Stimulated activated CD8-positive, alpha-beta memory T cell treated with anti-CD3 and anti-CD28 coated beads, Interleukin-2, amount 100 ng/mL, for 48 hours (primary cell): ENCODE data around the gene OXER1.

Source experiments
- DNase-seq, 2 donors: peaks; one replicate each; pipeline ENCODE4 v3.0.0-alpha.2; 2020; ENCODE audit warnings: low read depth in 2 of 2

Gene OXER1, protein sequence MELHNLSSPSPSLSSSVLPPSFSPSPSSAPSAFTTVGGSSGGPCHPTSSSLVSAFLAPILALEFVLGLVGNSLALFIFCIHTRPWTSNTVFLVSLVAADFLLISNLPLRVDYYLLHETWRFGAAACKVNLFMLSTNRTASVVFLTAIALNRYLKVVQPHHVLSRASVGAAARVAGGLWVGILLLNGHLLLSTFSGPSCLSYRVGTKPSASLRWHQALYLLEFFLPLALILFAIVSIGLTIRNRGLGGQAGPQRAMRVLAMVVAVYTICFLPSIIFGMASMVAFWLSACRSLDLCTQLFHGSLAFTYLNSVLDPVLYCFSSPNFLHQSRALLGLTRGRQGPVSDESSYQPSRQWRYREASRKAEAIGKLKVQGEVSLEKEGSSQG

DNA sequence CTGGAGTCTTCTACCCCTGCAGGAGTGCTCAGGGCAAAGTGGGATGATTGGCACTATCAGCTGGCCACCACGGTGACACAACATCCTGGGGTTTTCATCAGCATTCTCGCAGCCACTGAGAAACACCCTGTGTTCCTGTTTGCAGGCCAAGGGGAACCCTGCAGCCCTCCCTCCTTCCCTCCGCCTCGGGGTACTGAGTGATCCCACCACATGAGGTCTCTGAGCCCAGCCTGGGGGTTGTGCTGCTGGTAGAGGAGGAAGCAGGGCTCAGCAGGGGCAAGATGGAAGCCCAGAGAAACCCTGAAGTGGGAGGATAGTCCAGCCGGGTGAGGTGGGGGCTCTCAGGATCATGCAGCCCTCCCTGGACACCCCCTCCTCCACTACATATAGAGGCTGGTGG is at the start of gene OXER1:
Gene OXER1, minus strand, starts transcription at position 40 of the 400 bp plus-strand sequence. CDS start 73 bp downstream, outside the sequence.
- DNase-seq, result no peak

DNA sequence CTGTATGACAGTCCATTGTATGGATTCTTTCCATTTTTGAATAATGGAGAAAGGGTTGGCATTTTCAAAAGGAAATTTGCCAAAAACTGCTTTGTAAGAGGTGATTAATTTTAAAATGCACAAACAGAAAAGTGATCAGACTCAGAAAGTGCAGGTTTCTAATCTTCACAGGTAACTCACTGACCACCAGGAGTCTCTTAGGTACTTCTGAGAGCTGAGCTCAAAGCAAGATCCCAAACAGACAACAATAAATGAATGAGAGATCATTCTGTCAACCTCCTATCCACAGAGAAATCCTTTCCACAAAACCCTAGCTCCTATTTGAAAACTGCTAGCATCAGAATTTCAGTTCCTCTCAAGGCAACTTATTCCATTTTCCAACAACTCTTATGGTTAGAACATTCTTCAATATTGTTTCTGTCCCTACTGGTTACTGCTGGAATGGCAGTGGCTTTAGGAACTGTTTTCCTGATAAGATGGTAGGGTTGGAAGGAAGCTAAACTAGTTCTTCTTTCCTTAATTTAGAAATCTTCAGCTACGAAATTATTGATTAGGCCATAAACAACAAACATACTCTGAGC is 49.1 kb upstream of the OXER1 start:
- no peak for DNase-seq

DNA sequence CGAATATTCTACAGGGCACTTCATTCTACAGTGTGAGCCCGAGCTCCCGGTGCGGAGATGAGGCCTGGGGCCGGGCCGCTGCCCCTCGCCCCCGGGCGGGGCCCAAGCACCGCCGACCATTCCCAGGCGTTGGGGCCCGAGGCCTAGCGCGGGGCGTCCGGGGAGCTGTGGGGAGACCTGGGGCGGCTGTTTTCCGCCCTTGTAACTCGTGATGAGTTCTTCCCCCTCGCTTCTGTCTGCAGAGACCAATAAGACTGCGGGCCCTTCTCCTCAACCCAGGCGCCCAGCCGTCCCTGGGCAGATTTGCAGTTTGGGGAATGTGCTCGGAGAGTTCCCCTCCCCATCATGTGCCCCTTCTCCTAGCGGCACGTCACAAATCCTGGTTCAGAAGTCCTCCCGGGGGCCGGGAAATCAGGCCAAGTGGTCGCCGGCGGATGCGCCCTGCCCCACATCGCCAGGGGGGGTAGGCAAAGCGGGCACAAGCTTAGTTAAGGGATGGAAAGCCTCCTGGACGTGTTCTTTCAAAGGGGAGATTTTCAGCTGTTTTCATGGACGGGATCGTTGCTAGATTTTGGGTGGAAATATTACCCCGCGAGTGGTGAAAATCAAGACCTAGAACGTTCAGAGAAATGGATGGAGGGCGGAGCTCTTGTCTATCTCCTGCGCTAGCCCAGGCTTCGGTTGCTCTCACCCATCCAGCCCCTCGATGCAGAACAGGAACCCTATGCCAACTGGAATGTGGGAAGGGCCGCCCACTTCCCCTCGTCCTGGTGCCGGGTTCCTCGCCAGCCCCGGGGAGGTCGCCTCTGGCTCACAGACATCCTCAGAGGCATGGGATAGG is 47.3 kb upstream of the OXER1 start:
- peak in 1 of 2 donors; percentile 28 for DNase-seq

DNA sequence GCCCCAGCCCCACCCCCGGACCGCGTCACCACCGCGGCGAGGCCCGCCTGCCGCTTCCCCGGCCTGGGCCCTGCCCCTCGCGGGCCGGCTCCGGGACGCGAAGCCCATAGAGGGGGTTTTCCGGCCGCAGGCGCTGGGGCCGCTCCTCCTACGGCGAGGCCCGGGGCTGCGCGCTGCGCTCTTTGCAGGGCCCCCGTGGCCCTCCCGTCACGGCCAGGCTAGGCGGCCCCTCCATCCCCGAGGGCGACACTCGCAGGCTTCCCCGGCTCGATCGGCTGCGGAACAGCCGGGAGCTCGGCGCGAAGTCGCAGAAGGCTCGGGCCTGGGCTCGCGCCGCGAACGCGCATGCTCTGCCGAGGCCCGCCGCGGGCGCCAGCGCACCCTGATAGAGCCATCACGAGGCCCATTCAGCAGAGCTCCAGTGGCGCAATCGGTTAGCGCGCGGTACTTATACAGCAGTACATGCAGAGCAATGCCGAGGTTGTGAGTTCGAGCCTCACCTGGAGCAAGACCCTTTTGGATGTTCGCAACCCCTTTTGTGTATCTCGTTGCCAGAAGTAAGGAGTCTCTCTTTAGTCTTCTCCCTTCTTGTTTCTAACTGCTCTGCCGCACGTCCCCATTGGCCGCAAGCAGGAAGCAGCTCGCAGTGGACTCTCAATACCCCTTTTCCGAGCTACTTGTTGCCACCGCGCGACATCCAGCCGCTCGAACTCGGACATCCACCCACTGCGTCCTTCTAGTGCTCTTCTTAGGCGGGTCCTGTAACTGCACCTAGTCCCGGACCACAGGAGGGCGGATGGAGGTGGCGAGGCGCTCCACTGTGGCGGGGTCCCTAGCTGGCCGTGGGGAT is 46.4 kb upstream of the OXER1 start:
- DNase-seq, result peak; percentile 85 to 93

DNA sequence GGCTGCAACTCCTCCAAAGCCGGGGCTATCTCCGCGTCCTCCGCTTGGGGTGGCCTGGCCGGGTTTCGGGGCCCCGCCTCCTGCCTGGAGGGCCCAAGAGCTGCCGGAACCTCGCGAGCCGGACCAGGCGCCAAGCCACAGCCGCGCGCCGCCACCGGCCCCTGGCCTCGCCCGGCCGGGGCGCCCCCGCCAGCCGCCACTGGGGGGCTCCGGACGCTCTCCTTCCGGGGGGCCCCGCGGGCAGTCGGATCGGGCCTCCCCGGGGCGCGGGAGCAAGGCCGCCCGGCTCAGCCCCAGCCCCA is 45.8 kb upstream of the OXER1 start:
- peak; percentile 53 to 78 for DNase-seq

DNA sequence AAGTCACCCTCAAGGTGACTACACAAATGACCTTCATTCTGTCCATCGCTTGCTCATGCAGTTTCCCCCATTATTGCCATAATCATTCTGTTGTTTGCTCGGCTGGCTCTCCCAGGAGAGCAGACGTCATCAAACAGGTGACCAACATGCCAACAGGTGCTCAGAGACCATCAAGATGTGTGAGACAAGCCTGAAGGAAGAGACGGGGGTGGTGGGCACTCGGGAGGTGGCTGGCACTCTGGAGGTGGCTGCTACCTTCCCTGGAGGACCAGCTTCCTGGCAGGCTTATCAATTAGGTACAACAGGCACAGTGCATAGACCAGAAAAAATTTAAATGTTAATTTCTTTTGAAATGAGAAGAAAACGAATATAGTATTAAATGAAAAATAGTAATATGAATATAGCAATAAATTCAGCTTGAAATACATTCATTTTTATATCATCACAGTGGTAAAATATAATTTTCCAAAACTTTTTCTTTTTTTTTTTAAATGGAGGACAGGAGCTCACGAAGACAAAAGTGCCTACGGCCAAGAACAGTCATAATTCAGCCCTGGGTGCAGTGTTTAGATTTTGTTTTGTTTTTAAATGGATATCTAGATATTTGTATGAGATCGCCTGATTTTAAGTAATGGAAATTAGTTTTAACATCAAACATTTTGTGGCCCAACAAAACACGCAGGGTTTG is 45.3 kb upstream of the OXER1 start:
- DNase-seq, result no peak

DNA sequence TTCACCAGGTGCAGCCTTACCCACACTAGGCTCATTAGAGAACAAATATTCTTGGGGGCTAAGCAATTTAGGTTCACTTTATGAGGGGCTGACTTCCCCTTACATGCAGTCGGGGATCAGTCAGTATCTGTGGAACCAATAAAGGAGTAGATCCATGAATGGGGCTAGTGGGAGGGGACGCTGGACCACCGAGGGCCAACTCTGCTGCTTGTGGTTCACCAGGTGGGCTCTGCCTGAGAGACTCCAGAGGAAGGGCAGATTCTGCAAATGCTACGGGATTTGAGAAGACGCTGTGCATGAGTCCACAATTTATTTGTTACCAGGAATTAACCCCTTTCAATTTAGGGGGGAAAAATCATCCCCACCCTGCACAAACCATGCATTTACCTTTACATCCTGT is 44.4 kb upstream of the OXER1 start:
- no peak for DNase-seq

DNA sequence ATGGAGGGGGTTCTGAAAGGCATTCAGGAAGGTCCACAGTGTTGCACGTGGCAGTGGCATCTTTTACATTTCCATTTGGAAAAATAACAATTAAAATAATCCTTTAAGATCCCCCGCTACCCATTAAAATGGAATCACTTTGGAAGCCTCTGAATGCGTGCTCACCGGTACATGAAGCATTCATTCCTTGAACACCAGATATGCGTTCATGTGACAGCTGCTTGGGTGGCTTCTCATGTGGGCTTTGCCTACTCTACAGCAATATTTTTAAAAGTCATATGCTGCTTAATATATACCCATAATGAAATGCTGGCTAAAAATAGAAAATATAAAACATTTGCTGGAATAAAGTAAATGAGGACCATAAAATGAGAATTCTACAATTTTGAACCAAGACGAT is 42.9 kb upstream of the OXER1 start:
- DNase-seq, result no peak

DNA sequence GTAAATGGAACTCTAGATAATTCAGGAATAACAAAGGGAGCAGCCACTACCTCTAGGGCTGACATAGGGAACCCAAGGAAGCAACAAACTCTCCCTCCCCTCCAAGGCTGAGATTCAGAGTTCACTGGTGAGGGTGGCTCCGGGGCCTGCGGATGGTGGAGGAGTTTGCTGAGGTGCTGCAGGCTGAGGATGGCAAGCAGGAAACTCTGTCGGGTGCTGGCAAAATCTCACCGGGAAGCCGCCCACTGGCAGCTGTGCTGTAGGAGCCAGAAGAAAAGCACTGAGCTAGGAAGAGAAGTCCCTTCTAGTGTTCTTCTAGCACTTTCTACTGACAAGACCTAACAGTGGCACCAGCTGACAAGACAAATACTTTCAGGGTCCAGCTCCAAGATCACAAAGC is 41.0 kb upstream of the OXER1 start:
- no peak for DNase-seq

DNA sequence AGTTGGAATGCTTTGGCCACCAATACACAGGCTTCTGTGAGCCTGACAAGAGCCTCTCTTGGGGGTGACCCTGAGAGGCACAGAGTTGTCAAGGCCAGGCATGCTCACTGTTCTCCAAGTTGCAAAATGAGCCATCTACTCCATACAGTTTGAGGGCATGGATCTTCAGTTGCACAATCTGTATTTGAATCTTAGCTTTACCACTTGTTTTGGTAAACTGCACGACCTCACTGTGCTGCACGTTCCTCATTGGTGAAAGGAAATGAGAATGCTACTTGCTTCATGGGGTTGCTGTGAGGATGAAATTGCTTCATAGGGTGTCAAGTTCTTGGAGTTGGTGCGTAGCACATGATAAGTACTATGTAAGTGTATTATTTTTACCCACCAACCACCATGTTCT is 40.4 kb upstream of the OXER1 start:
- DNase-seq, result no peak

DNA sequence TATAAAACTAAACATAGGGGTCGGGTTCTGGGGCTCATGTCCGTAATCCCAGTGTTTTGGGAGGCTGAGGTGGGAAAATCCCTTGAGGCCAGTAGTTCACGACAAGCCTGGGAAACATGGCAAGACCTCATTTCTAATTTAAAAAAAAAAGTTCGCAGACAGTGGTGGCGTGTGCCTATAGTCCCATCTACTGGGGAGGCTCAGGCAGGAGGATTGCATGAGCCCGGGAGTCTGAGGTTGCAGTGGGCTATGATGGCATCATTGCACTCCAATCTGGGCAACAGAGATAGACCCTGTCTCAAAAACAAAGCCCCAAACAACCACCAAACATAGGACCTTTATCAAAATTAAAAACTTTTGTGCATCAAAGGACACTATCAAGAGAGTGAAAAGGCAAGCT is 38.2 kb upstream of the OXER1 start:
- DNase-seq, result no peak

DNA sequence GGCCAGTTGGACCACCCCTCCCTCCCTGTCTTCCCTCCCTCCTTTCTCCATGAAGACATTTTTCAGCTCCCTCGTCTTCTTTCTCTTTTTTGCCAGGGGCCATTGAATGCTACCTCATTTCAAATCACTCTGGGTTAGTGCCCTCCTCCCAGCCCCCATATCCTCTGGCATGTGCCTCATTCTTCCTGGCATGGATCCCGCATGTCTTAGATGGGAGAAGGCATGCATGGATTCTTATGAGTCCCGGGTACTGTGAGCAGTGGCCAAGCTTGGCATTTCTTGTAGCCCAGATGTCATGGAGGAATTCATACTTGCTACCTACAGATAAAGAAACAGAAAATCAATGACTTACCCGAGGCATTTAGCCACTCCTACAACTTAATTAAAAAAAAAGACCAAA is 37.4 kb upstream of the OXER1 start:
- no peak for DNase-seq

DNA sequence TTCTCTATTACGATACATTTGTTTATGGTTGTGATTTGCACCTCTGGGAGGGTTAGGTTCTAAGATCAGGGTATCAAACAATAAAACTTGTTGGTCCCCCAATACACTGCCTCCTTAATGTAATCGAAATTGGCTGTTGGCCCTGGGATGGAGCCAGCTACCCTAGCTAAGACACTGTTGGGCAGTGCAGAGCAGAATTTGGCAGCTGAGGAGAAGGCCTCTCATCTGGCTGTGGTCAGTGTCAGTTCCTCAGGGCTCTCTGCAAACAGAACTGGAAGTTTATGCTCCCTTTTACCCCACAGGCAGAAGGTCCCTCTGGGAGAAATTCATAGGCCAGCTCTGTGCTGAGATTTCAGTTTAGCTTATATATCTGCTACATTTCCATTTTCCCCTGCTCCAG is 37.0 kb upstream of the OXER1 start:
- no peak for DNase-seq

DNA sequence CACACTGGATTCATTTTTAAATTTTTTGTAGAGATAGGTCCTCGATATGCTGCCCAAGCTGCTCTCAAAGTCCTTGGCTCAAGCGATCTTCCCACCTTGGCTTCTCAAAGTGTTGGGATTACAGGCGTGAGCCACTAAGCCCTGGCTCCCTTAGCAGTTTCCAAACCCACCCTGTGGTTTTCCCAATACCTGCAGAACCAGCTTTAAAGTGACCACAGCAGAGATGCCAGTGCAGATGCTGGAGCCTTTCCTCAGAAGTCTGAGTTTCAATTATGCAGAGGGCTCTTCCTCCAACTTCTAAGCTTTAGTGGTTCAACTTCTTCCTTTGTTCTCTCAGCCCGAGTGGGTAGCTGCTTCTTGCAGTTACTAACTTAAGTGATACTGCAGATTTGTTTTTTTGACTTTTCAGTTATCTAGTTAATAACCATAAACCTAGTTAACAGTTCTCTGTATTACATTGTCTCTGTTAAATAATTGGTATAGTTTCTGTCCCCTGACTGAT is 36.6 kb upstream of the OXER1 start:
- no peak for DNase-seq

DNA sequence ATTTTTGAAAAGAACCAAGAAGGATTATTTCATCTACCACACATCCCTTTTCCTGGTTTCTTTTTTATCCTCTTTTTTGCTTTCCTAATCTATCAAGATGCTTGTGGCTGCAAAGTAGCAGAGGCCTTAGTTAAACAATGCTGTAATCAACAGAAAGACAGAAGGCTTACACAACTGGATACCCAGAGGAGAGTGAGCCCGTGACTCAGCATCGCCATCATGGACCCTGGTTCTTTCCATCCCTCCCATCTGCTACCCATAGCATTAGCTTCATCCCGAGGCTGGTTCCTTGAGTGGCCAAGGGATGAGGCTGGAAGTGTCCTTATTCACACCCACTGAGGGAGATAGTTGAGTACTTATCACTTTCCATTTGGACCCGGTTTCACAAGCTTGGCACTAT is 35.9 kb upstream of the OXER1 start:
- DNase-seq, result no peak

DNA sequence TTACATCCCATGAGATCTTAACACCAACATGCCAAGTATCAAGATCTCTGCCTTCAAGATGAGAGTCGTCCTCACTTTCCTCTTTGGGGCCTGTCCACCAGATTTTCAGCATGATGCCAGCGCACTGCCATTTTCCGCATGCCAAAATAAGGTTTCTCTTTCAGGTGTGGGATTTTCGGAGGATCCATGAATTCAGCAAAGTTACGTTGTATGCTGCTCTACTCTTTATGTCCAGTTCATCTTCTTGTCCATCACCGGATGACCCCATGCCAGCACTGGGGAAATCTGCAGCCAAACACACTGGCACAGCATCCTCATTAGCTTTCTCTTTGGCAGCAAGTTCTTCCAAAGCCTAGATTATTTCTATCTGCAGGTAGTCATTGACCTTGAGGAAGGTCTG is 33.3 kb upstream of the OXER1 start:
- no peak for DNase-seq

DNA sequence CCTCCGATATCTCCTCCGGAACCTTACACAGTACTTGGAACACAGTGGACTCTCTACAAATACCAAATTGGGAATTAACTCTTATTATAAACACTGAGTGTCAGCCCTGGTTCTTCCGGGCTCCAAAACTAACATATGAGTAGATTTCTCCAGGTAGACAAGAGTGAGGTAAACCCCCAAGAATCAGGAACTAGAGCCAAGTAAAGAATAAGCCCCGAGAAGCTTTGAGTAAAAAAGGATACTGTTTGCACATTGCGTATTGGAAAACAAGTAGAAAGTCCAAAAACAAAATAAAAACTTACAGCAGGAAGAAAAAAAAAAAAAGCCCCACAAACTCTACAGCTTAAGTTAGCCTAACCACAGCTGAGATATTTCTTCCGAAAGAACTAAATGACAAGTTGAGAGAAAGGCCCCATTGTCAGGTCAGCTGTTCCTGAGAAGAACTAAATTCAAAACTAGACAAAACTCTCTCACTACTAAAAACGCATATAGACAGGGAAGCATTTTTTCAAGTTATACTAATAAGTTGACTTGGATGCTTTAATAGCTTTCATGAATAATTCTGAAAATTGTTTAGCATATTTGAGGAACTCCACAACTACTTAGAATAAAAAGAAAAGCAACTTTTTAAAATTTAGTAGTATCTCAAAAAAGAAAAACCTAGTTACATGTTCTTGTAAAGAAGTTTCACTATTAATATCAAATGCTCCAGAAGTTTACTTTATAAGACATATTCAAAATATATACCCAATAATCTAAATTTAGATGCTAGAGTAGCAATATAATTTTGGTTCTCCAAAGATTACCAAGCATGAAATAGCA is 32.7 kb upstream of the OXER1 start:
- no peak for DNase-seq

DNA sequence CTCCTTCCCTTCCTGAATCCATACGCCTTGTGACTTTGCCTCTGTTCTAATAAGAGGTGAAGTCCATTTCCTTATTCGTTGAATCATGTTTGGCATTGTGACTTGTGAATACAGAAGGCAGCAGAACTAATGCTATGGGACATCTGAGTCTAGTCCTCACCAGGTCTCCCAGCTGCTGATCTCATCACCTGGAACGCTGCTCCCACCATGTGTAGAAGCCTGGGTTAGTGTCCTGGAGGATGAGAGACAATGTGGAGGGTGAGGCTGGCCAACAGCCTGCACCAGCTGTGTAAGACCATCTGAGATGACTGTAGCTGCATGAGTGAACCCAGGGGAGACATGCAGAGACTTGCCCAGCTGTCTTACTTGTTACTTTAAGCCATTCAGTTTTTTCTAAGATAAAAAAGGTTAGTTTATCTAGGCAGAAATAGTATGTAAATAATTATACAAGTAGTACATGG is 31.9 kb upstream of the OXER1 start:
- no peak for DNase-seq

DNA sequence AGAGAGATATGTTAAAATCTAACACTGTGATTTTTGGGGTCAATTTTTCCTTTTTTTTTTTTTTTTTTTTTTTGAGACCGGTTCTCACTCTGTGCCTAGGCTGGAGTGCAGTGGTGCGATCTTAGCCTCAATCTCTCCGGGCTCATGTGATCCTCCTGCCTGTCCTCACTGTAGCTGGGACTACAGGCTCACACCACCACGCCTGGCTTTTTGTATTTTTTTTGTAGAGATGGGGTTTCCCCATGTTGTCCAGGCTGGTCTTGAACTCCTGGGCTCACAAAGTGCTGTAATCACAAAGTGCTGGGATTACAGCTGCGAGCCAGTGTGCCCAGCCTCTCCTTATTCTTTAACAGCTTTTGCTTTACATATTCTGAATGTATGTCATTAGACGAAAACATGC is 31.3 kb upstream of the OXER1 start:
- no peak for DNase-seq
